CD14-positive monocyte (primary cell): ENCODE measurements around the gene PDCD1. TPM values are rescaled to one million over a fixed set of nuclear protein-coding genes. Genes with fewer than 3 reads are reported as not detected.

ENCODE experiments used
- DNase-seq, 3 donors: peaks; one replicate each; pipeline ENCODE4 v3.0.0-alpha.2; 2011 to 2022
- H2AFZ ChIP-seq: 2 replicates; pipeline ENCODE4 v1.6.0; 2012; ENCODE audit warnings: mild to moderate bottlenecking, low read depth, low read length, inconsistent platforms; ENCODE audit not compliant: insufficient read depth, poor library complexity, severe bottlenecking
- H3K27ac ChIP-seq, 2 donors: 1 replicate in 1 of 2; 2 replicates in 1 of 2; pipeline ENCODE4 v1.5.1; 2012 to 2013; ENCODE audit warnings: low read length in 2 of 2, control low read depth in 1 of 2, inconsistent platforms in 1 of 2, low read depth in 1 of 2, mild to moderate bottlenecking in 1 of 2
- H3K27me3 ChIP-seq, 2 donors: one replicate each; pipeline versions ENCODE4 v1.6.0 to v1.6.1; 2011 to 2013; ENCODE audit warnings: low read length in 2 of 2; ENCODE audit not compliant: control insufficient read depth in 2 of 2, insufficient read depth in 2 of 2
- H3K36me3 ChIP-seq, 2 donors: replicated peaks in 1 of 2; 1 replicate in 1 of 2; 2 replicates in 1 of 2; pipeline versions ENCODE4 v1.5.1 to v1.6.1; 2012 to 2013; ENCODE audit warnings: low read length in 2 of 2, control low read depth in 1 of 2, inconsistent platforms in 1 of 2, mild to moderate bottlenecking in 1 of 2; ENCODE audit not compliant: insufficient read depth in 2 of 2, control insufficient read depth in 1 of 2
- H3K4me1 ChIP-seq, 2 donors: 1 replicate in 1 of 2; 2 replicates in 1 of 2; pipeline versions ENCODE4 v1.5.1 to v1.6.1; 2012 to 2013; ENCODE audit warnings: low read length in 2 of 2, control low read depth in 1 of 2, inconsistent platforms in 1 of 2, mild to moderate bottlenecking in 1 of 2, moderate library complexity in 1 of 2; ENCODE audit not compliant: insufficient read depth in 2 of 2, control insufficient read depth in 1 of 2
- H3K4me2 ChIP-seq: replicated peaks from 2 replicates; pipeline ENCODE3; 2012; ENCODE audit warnings: low read length, moderate library complexity, mild to moderate bottlenecking; ENCODE audit not compliant: poor library complexity, severe bottlenecking; ENCODE audit errors: extremely low read depth
- H3K4me3 ChIP-seq, 3 experiments: fragments of 200-600 bp in 1 of 3; sonication (generic) in 1 of 3; replicated peaks in 1 of 3; 1 replicate in 2 of 3; 2 replicates in 1 of 3; pipeline ENCODE4 v1.5.1; 2011 to 2013; ENCODE audit warnings: low read length in 3 of 3, mild to moderate bottlenecking in 3 of 3, control low read depth in 2 of 3, low read depth in 2 of 3, inconsistent platforms in 1 of 3, moderate library complexity in 1 of 3
- H3K79me2 ChIP-seq: 2 replicates; pipeline ENCODE4 v1.6.0; 2012; ENCODE audit warnings: mild to moderate bottlenecking, control low read depth, inconsistent platforms, low read length, moderate library complexity; ENCODE audit not compliant: insufficient read depth
- H3K9ac ChIP-seq: 2 replicates; pipeline ENCODE4 v1.6.0; 2017; ENCODE audit warnings: low read length, mild to moderate bottlenecking; ENCODE audit not compliant: insufficient read depth, poor library complexity, severe bottlenecking
- H3K9me3 ChIP-seq, 2 donors: replicated peaks in 1 of 2; 1 replicate in 1 of 2; 2 replicates in 1 of 2; pipeline versions ENCODE4 v1.5.1 to v1.6.1; 2012 to 2013; ENCODE audit warnings: low read length in 2 of 2, control low read depth in 1 of 2; ENCODE audit not compliant: control insufficient read depth in 1 of 2, insufficient read depth in 1 of 2
- H4K20me1 ChIP-seq: 2 replicates; pipeline ENCODE4 v1.6.0; 2012; ENCODE audit warnings: mild to moderate bottlenecking, low read length, control low read depth, moderate library complexity; ENCODE audit not compliant: insufficient read depth
- H3K27ac Mint-ChIP-seq, 7 donors: one replicate each; pipeline ENCODE4 v1.8.0; 2020; ENCODE audit warnings: mild to moderate bottlenecking in 7 of 7, mixed read lengths in 7 of 7, moderate library complexity in 6 of 7, inconsistent platforms in 2 of 7
- H3K27me3 Mint-ChIP-seq, 3 donors: one replicate each; pipeline ENCODE4 v1.8.0; 2021 to 2022; ENCODE audit warnings: low read depth in 3 of 3, mild to moderate bottlenecking in 3 of 3, mixed read lengths in 3 of 3, moderate library complexity in 3 of 3, inconsistent platforms in 1 of 3
- H3K36me3 Mint-ChIP-seq, 2 donors: one replicate each; pipeline ENCODE4 v1.8.0; 2020; ENCODE audit warnings: mixed read lengths in 2 of 2, inconsistent platforms in 1 of 2, mild to moderate bottlenecking in 1 of 2
- H3K4me1 Mint-ChIP-seq: one replicate; pipeline ENCODE4 v1.8.0; 2020; ENCODE audit warnings: mild to moderate bottlenecking, mixed read lengths
- H3K4me3 Mint-ChIP-seq, 2 donors: one replicate each; pipeline ENCODE4 v1.8.0; 2020; ENCODE audit warnings: mild to moderate bottlenecking in 2 of 2, mixed read lengths in 2 of 2, moderate library complexity in 1 of 2
- H3K9me3 Mint-ChIP-seq, 7 donors: one replicate each; pipeline ENCODE4 v1.8.0; 2020 to 2022; ENCODE audit warnings: mixed read lengths in 7 of 7, mild to moderate bottlenecking in 6 of 7, moderate library complexity in 6 of 7, inconsistent platforms in 2 of 7
- CTCF ChIP-seq: fragments of 200-600 bp; IDR thresholded peaks from one replicate; pipeline ENCODE4 v1.8.0; 2022; ENCODE audit warnings: antibody characterized with exemption, mild to moderate bottlenecking
- WGBS: methylation state at CpG from one replicate; pipeline ENCODE4 v1.1.5; 2013; ENCODE audit warnings: missing lambda C conversion rate; ENCODE audit not compliant: insufficient coverage; 5-methylcytosine and 5-hydroxymethylcytosine counted together
- intact Hi-C, 2 donors: fragments of 100-400 bp; cut with micrococcal nuclease; formaldehyde crosslinking; loops; one replicate each; pipeline versions ENCODE4 v1.15.0 to v1.15.1; 2023
- polyA plus RNA-seq, 3 donors: library from polyadenylated mRNA; depleted of rRNA in 1 of 3; unstranded in 2 of 3; stranded (reverse) in 1 of 3; fragments of 300-500 nt in 2 of 3; fragments of >200 nt in 1 of 3; fragmentation: Illumina TruSeq in 2 of 3; gene quantifications; 1 replicate in 2 of 3; 2 replicates in 1 of 3; pipeline ENCODE4 v1.2.3, GENCODE V29; 2012 to 2021

Gene PDCD1
- polyA plus RNA-seq, 3 donors: 0.08 TPM; not detected in 2

DNA sequence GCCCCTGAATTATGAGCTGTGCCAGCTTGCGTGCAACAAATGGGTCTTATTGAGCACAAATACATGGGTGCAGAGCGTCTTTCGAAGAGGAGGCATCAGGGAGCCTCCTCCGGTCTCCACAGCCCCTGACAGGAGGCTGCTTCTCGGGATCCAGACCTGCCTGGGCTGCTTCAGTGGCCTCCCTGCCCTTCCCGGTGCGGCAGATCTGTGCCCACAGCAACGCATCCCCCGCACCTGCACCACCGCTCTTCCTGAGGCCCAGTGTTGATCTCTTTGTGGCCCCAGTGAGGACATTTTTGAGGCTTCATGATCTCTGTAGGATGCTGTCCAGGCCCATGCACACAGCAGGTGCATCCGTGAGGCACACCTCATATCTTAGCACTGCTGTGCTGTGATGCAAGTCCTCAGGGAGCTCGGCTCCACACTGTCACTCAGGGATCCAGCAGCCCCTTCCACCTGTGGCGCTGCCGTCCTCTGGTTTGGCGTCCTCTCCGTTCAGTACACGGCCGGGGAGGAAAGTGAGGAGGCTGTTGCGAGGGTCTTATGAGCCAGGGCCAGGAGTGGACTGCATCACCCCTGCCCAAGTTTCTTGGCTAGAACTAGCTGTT is 28.2 kb upstream of the PDCD1 start:
- H3K27me3 Mint-ChIP-seq: peaks cover 0 to 8% (median 2%) of the 10 kb centered on the region in 3 donors
- H3K4me2 ChIP-seq: no peak overlapping the region
- no peak for TF ChIP-seq CTCF
- intact Hi-C loops: loop anchor here in 1 of 2 donors (10.0 kb wide), 1 partner anchor 152 kb away; the partner anchor contains the start of gene D2HGDH
- no peak overlapping the region for H3K9ac ChIP-seq
- H3K4me3 Mint-ChIP-seq: no peak overlapping the region
- H3K27ac ChIP-seq: no peak overlapping the region
- H3K79me2 ChIP-seq: no peaks in the 10 kb centered on the region
- H3K9me3 Mint-ChIP-seq: peaks cover 2 to 9% (median 5%) of the 10 kb centered on the region in 7 donors
- H3K4me1 Mint-ChIP-seq: peaks cover 10% of the 10 kb centered on the region
- H3K9me3 ChIP-seq: peaks cover 0 to 9% of the 10 kb centered on the region in 2 donors
- no peaks in the 10 kb centered on the region for H3K27me3 ChIP-seq
- H3K27ac Mint-ChIP-seq: peak overlapping the region in 1 of 7 donors; percentile 34
- peaks cover 23 to 27% of the 10 kb centered on the region in 2 donors for H3K36me3 Mint-ChIP-seq
- H3K36me3 ChIP-seq: no peaks in the 10 kb centered on the region
- no peak for DNase-seq
- H2AFZ ChIP-seq: no peak overlapping the region
- 96% methylated on average over 19 of the region's 19 CpGs for WGBS
- no peak overlapping the region for H3K4me3 ChIP-seq
- no peaks in the 10 kb centered on the region for H4K20me1 ChIP-seq
- peaks cover 6% of the 10 kb centered on the region in 2 donors for H3K4me1 ChIP-seq

DNA sequence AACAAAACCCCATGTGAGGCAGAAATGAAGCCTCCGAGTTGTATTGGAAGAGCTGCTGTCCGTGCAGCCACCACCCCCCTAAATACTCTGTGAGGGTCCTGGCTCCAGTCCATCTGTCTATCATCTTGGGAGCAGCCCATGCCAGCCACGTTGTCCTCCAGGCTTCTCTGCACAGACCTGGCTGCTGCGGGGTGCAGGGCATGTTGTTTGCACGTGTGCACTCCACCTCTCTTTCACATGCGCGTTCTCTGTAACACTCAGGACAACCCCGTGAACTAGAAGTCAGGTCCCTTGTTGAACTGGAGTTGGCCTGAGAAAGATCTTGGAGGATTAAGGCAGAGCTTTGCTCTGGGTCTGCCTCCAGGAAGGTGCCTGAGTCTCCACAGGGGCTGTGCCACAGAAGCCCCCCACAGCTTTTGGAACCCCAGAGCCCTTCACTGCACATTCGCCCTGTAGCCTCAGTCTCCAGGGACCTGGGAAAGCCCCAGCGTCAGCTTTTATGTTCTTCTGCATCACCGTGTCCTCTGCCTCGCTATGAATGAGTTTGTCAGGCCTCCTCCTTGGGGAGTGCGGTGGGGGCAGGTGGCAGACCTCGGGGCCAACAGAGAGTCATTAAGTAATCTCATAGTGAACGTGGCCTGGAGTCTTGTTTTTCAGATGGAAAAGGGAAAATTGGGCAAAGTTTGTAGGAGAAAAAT is 27.4 kb upstream of the PDCD1 start:
- H3K4me1 Mint-ChIP-seq: peaks cover 11% of the 10 kb centered on the region
- no peak for DNase-seq
- Histone ChIP-seq H3K4me3 (no peak overlapping the region), H3K9me3 (peaks cover 0 to 9% of the 10 kb centered on the region in 2 donors), H2AFZ (no peak overlapping the region), H3K79me2 (no peaks in the 10 kb centered on the region), H3K4me1 (peaks cover 14 to 15% of the 10 kb centered on the region in 2 donors), H3K4me2 (no peak overlapping the region), H3K27ac (no peak overlapping the region), H3K27me3 (no peaks in the 10 kb centered on the region), H3K9ac (no peak overlapping the region), H4K20me1 (no peaks in the 10 kb centered on the region), H3K36me3 (no peaks in the 10 kb centered on the region)
- peaks cover 2 to 9% (median 5%) of the 10 kb centered on the region in 7 donors for H3K9me3 Mint-ChIP-seq
- no peak for TF ChIP-seq CTCF
- no peak overlapping the region for H3K4me3 Mint-ChIP-seq
- peaks cover 22 to 27% of the 10 kb centered on the region in 2 donors for H3K36me3 Mint-ChIP-seq
- H3K27ac Mint-ChIP-seq: peak overlapping the region in 2 of 7 donors; percentile 12 to 16
- H3K27me3 Mint-ChIP-seq: peaks cover 0 to 11% (median 2%) of the 10 kb centered on the region in 3 donors
- intact Hi-C loops: loop anchor here in 1 of 2 donors (10.0 kb wide), 1 partner anchor 151 kb away; the partner anchor contains the start of gene D2HGDH
- WGBS: 89% methylated on average over 11 of the region's 15 CpGs
